GM12872 (cell line): ENCODE measurements around the gene HMGB1.

Source experiments
- TF ChIP-seq, protein P1 (sequence below): IDR thresholded peaks from 3 replicates; pipeline ENCODE4 v1.5.1; 2011; ENCODE audit warnings: low read depth, mild to moderate bottlenecking, low read length, moderate library complexity; ENCODE audit not compliant: insufficient read depth

Gene HMGB1

GRCh38 chr13:30437177-30437576 is 28.6 kb downstream of the HMGB1 start:
- TF ChIP-seq, protein P1, sequence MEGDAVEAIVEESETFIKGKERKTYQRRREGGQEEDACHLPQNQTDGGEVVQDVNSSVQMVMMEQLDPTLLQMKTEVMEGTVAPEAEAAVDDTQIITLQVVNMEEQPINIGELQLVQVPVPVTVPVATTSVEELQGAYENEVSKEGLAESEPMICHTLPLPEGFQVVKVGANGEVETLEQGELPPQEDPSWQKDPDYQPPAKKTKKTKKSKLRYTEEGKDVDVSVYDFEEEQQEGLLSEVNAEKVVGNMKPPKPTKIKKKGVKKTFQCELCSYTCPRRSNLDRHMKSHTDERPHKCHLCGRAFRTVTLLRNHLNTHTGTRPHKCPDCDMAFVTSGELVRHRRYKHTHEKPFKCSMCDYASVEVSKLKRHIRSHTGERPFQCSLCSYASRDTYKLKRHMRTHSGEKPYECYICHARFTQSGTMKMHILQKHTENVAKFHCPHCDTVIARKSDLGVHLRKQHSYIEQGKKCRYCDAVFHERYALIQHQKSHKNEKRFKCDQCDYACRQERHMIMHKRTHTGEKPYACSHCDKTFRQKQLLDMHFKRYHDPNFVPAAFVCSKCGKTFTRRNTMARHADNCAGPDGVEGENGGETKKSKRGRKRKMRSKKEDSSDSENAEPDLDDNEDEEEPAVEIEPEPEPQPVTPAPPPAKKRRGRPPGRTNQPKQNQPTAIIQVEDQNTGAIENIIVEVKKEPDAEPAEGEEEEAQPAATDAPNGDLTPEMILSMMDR = no peak

DNA sequence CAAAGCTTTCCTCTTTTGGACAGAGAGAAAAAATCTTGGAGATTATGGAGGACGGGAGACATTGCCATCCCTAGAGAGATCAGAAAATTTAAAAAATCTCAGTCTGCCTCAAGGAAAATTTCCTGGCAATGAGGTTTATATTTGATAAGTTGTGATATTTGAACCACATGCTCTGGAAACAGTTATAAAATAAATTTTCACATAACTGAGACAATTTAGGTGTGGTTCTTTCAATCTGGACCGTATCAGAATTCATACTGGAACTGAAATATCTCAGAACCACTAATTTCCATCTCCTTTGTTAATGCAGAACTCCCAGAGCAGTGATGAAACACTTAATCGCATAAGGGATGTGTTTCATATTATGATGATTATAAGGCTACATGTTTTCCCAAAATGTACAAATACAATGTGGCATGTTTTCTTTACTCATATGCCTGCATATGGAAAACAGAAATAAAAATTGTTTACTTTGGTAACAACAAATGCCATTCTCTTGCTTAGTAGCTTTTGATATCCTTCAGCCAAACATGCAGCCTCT is 29.8 kb downstream of the HMGB1 start:
- TF ChIP-seq, protein P1 = no peak

DNA sequence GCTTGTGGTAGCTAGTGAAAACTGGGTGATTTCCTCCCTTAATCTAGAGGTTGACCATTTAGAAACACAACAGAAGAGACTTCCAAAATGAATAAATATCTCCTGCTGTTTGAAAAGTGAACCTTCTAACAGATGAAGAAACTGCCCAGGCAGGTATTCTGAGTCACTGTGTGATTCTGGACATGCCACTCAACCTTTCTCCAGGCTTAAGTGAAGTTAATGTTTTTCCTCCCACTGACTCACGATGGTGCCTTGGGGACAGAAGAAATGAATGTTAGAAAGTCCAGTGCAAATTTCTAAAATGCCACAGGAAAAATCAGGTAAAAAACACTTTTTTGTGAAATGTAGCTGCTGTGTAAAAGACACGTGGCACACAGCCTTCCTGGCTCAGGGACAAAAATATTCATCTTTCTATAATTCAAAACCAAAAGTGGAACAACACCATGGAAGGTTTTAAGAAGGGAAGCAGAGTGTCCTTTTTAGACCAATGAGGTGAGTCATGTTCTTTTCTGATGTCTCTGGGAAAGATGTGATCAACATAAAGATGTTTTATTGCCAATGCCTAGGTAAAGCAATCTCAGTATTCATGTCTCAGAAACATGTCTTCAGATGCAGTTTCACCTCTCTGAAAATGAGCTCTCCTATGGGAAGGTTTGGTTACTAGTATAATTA is 34.3 kb downstream of the HMGB1 start:
- TF ChIP-seq, protein P1 = no peak

DNA sequence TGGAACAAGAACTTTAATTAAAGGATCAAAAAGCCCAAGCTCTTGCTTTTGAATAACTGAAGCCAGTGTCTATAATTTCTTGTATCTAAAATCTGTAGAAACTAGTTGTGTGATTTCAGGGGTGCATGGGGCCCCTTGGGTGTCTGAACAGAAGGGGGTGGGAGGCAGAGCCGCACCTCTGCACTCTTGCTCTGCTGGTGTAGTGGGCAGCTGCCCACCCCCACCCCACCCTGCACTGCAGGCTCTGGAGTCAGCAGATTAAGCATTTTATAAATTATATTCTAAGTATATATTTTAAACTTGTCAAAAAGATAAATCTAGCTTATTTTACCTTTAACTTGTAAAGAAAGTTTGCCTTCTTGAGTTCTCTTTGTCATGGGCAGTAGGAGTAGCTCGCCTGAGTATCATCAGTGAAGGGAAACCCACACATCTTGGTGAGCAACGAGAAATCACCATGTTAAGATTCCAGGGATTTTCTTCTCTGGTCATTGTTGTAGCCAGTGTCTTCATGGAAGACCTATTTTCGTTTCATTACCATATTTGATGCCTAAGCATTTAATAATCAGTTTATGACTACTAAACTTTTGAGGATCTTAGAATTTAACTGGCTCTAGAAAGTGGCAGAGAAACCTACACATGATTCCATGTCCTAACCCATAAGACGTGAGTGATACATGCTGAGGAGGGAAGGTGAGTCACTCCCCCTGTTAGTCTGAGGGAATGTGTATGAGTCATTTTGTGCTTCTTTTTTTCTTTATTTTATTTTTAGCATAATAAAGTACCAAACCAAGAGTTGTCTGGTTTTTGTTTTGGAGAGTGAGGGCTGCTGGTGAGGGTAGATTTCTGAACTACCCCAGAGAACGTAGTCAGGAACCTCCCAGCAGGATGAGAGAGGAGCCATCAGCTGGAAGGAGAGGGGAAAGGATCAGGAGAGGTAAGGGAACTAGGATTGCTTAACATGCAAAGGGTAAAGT is 35.7 kb downstream of the HMGB1 start:
- TF ChIP-seq, protein P1 = no peak

DNA sequence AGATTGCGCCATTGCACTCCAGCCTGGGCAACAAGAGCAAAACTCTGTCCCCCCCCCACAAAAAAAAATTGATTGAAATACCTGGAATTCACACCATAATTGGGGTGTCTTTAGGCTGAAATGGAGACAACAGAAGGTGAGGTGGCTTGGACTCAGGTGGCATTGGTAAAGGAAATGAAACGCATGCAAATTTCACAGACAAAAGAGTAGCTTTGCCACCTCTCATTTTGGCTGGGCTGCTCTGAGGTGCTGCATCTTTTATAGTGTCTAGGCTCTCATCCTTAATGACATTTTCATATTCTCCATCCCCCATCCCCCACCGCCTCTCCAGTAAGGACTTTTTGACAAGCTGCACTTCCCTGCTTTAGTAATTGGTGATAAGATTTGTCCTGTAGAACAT is 36.5 kb downstream of the HMGB1 start:
- TF ChIP-seq, protein P1 = no peak

GRCh38 chr13:30423891-30424290 is 41.8 kb downstream of the HMGB1 start:
- TF ChIP-seq, protein P1 = no peak

- TF ChIP-seq, protein P1 = no peak
Observed at GRCh38 chr13:30422054-30422839, 43.5 kb downstream of the HMGB1 start, which contains the start of gene UBE2L5. UBE2L5 (plus strand) TSS chr13:30422493; CDS start chr13:30427991, 5,498 bp downstream.
